Stimulated activated CD8-positive, alpha-beta memory T cell treated with anti-CD3 and anti-CD28 coated beads, Interleukin-4, amount 100 ng/mL, for 4 hours (primary cell): ENCODE measurements around the gene ANTXR2.
"Not testable (repeated sequence)": the region's sequence is repeated elsewhere in the genome, so short reads cannot be mapped to it uniquely, and the experiment has no call there.

Source experiments
- DNase-seq, 2 donors: peaks; one replicate each; pipeline ENCODE4 v3.0.0-alpha.2; 2020; ENCODE audit warnings: low read depth in 2 of 2, low spot score in 1 of 2

The ANTXR2 gene

DNA sequence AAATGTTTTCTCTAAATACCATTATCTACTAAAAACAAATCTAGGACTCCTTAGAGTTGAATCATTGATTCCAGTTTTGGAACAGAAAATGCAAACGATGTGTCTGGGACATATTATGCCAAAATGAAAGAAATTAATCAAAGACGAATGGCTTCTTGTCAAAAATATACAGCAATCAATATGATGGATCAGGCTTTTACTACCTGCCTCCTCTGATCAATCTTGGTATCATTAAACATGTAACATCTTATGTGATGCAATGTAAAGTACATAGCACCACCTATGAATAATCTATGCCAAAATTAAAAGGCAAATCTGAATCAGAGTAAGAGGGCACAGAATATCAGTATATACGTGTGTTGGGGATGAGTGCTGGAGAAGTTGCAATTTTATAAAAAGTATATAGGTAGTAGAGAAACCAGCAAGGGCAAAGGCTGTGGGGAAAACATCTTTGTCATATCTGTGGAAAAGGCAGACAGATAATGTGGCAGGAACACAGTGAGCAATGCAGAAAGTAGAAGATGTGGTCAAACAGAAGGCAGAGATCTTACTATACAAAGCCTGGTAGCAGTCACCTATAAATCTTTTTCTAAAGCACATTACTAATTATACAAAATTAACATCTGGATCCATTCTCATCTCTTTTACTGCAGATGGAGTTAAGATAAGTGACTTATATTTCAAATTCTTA is 152.7 kb downstream of the ANTXR2 start:
- no peak for DNase-seq

DNA sequence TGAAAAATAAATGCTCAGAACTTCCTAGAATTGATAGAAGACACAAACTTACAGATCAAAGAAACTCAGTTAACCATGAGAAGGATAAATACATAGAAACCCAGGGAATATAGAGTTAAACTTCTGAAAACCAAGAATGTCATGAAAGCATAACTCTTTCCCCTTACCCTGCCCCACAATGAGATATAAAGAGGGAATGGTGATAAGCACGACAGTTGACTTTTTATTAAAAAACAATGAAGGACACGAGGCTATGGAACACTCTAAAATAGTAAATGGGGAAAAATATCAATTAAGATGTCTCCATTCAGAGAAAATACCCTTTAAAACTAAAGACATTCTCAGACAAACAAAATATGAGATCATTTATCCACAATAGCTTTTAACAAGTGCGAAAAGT is 154.7 kb downstream of the ANTXR2 start:
- no peak for DNase-seq

DNA sequence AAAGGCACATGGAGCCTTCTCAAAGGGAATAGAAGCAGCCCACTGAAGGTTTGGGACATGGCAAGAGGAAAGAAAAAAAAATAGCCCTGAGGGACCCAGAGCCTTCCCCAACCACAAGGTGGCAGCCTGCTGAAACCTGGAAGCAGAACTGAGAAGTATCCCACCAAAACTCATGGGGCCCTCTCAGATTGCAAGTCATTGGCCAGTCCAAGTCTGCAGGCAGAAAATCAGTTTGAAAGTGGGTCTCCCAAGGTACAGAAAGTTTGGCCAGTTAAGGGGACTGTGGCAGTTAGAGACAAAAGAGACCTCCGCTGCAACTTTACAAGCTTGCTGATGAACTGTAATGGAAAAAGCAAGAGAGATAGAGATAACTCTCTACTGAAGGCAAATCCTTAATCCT is 155.8 kb downstream of the ANTXR2 start:
- no peak for DNase-seq

DNA sequence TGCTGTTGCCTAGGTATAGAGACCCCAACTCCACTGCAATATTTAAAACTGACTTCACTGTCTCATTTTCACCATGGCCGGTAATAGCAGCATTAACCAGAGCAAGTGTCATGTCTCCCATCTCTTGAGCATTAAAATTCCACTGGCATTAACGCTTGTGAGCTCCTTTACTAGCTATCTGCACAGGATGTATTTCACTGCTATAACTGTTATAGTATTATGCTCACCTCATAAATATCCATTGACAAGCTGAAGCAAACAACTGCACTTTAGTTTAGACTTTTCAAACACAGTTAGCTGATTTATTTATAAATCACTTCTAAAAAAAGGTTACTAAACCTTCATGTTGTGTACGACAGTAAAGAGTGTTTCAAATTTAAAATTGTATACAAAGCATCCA is 157.8 kb downstream of the ANTXR2 start:
- DNase-seq, result no peak

DNA sequence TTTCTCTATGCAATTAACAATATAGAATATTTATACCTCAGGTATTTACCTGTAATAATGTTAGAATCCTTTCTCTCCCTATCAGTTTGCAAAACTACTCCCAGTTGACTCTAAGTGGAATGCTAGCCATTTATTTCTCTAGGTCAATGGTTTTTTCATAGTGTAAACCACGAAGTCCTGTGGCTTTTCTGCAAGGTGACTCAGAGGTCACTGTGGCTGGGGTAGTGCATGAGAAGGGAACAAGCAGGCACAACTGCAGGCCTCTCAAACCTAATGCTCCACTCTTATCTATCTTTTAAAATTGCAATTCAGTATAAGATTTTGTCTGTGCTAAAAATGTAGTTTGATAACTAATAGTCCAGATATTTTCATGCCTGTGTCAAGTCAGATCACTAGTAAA is 159.4 kb downstream of the ANTXR2 start:
- no peak for DNase-seq

DNA sequence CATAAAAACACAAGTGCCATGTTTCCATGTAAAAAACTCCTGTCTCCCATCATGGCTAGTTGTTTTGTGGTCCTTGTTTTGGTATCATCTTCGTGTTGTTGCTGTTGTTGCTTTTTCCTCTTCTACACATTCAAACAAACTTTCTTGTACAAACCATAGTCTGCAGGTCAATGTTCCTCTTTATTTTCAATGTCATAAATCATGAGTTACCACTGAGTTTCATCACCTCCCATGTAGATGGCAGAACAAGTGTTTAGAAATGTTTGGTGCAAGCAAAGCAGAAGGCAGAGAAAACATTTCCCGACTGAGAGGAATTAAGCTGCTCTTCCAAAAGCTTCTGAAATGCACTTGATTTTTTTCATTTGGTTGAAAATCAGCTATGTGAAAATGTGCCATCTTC is 166.0 kb downstream of the ANTXR2 start:
- no peak for DNase-seq

DNA sequence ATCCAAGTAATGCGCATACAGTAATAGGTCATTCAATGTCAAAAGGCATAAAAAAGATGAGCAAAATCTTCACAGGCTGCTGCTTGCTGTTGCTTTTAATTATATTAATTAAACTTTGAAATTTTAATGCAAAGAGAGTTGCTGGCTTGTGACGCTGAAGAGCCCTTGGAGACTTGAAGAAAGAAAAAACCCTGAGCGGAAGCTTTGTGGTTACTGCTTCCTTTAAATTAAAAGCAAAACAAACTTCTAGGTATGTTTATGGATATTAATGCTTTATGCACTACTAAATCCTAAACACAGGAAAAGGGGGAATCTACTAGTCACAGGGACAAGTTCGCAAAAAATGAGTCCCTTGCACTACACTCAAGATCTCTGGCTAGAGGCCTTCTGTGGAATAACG is 166.7 kb downstream of the ANTXR2 start:
- DNase-seq, result no peak

DNA sequence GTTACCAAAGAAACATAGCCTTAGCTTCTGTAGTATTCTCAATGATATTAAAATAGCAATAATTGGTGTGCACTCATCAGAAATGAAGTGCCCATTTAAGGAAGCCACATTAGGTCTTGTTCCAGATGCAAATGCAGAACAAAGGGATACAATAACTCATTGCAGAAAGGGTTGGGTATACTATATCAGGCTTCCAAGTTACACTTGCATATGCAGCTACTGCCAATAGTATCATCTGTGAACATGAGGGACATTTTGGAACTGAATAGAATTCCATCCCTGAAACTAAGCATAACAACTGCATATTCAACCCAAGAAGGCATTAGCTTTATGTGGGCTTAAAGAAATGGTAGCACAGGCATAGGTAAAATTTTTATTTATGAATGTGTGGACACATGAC is 167.8 kb downstream of the ANTXR2 start:
- DNase-seq, result no peak

DNA sequence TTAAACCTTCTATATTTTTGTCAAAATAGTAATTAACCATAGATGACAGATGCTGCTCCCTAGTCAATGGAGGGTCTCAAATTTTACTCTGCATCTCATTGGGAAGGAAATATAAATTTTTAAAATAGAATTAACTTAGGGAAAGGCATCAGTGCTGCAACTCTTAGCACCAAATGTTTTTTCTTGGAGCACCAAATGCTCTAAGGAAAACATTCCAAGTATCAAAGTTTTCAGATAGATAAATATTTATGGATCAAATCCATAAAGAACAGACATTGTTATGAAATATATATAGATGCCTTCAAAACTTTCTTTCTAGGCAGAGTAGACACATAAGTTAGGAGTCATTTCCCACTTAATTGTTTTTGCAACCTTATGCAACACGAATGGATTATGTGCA is 168.7 kb downstream of the ANTXR2 start:
- no peak for DNase-seq

DNA sequence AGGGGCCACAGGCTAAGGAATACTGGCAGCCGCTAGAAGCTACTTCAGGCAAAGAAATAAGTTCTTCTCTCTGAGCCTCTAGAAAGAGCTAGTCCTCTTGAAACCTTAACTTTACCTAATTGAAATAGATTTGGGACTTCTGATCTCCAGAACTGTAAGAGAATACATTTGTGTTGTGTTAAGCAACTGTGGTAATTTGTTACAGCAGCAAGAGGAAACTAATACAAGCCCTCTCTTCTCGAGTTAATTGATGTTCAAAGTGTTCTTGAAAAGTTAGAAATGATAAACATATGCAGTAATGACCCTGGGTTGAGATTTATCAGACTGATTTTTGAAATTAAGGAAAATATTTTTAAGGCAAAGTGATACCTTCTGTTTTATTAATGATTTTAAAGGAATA is 172.8 kb downstream of the ANTXR2 start:
- no peak for DNase-seq

DNA sequence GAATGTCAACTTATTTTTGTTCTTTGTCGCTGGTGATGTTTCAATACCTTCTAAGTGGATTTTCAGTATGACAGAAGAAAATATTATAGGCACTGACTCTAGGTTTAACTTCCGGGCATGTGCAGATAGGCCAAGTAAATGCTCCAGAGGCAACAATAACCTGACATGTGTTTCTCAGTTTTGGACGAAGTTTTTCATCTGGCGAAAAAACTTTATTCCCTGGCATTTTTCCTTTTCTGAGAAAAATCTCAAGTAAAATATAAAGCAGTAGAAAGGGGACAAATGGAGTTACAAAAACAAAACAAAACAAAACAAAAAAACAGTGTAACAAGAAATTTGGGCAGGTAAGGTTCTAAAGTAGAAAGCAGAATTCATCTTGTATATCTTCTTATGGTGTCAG is 173.5 kb downstream of the ANTXR2 start:
- DNase-seq, result no peak

DNA sequence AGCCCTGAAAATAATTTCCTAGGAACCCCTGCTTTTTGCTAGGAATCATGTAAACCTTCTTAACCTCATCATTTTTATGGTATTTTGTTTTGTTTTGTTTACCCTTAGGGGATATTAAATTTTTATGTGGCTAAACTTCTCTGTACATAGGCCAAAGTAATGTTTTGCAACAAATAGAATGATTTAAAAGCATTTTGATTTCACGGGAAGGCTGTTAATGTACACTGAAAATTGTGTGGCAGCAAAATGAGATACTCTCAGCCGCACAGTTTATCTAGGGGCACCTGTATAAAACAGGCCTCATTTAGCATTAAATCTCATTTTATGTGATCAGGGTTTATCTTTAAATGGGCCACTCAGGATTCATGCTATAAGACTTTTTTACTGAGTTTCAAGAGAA is 175.0 kb downstream of the ANTXR2 start:
- DNase-seq, result no peak

DNA sequence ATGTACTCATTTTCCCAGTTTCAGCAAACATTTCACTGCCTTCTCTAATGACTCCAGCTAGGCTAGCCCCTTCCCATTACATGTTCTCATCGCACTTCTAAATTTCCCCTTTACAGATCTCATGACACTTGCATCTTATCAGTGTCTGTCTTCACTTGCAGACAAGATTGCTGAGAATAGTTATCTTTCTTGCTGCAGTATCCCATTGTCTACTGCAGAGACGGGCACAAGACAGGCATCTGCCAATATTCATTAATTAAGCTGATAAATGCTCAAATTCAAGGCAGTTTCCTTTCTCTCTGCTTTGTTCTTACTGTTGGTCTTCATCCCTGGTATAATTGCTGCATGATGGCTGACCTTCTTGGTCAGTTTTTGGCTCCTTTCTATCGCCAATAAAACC is 175.9 kb downstream of the ANTXR2 start:
- DNase-seq, result no peak

DNA sequence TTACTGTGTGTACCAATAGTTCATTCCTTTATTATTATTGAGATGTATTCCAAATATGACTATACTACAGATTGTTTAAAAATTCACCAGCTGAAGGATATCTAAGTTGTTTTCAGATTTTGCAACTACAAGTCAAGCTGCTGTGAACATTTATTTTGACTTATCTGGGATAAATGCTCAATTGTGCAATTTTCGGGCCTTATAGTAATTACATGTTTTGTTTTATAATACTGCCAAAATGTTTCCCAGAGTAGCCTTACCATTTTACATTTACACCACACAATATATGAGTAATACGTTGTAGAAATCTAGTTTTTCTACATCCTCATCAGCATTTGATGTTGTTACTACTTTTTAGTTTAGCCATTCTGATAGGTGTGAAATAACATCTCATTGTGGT is 179.6 kb downstream of the ANTXR2 start:
- DNase-seq, result no peak

DNA sequence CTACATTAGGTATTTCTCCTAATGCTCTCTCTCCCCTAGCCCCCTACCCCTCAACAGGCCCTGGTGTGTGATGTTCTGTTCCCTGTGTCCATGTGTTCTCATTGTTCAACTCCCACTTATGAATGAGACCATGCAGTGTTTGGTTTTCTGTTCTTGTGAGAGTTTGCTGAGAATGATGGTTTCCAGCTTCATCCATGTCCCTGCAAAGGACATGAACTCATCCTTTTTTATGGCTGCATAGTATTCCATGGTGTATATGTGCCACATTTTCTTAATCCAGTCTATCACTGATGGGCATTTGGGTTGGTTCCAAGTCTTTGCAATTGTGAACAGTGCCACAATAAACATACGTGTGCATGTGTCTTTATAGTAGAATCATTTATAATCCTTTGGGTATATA is 184.0 kb downstream of the ANTXR2 start:
- not testable (repeated sequence) for DNase-seq

DNA sequence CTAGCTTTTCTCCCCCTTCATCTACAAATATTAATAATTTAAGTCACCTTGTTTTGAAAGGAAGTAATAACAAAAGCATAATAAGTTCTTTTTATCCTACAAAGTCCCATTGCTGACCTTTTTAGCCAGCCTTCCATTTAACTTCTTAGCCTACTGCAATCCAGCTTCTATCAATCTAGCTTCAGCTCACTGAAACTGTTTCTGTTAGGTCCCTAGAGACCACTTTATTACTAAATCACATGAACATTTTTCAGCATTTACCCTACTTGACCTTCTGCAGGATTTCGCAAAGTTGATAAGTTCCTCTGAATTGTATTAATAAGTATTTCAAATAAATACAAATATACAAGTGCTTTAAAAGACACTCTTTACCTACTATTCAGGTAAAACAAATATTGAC is 186.5 kb downstream of the ANTXR2 start:
- no peak for DNase-seq

DNA sequence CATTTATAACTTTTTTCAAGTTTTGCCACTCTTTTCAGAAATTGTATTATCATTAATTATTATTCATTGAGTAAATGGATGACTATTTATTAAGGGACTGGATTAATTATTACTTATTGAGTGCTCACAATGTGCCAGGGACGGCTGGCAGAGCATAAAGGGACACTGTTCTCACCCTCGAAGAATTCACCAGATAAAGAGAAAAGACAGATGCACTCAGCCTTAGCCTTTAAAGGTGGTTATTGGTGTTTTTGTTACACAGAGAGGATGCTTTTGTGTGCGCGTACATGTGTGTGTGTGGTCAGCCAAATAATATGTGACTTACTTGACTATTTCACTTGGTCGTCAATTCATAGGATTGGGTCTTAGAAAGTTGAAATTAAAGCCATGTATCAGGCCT is 187.0 kb downstream of the ANTXR2 start:
- DNase-seq, result no peak

DNA sequence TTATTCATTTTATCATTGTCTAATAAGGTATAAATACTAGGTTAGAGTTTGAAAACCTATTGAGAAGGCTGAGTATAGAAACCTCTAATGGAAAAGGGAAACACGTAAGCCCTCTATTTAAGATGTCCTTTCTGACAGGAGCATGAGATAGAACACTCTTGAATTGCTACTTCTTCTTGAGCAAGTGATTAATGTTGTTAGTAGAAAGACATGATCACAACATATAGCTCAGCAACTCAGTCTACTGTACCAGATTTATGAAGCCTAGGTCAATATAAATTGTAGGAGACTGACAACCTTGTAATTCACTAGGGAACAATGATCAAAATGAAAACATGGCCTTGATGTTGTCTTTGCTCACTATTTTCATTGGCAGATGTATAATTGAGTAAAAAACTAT is 189.7 kb downstream of the ANTXR2 start:
- no peak for DNase-seq

DNA sequence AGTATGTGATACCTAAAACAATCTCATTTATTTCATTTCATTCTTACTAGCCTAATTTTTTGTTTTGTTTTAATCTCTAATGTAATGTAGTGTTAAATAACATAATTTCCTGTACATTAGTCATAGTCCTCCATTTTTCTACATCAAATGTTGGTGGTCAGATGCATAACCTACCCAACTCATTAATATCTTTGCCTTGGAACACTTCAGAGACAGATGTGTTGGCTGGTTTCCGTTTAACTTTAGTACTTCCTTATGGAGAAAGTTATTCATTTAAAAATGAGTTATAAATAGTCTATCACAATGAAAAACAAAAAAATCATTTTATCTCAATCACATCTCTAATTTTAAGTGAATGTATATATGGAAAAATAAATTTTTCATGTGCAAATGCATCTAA is 190.2 kb downstream of the ANTXR2 start:
- DNase-seq, result no peak

DNA sequence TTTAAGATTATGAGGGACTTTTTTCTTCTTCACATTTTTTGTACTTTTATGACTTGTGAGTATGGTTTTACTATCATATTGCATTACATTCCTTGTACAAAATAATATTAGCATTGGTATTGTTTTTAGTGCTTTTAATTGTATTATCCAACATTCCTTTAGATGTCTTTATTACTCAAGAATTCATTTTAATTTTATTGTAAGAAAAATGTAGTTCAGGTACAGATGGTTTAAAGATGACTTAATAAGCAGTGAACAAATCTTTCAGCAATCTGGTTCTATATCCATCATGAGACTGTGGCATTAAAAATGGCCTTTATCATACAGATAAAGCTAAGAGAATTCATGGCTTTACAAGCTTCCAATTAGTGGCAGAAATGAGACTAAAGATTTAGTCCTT is 191.6 kb downstream of the ANTXR2 start:
- no peak for DNase-seq

DNA sequence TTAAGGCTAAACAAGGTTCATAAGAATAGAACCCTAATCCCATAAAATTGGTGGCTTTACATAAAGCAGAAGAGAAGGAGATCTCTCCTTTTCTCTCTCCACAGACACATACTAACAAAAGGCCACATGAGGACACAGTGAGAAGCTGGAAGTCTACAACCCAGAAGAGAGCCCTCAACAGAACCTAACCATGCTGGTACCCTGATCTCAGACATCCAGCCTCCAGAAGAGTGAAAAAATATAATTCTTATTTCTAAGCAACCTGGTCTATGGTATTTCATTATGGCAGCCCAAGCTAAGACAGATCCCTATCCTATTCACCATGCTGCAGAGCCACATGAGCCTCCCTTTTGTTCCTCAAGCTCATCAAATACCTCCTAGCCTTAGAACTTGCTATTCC is 195.5 kb downstream of the ANTXR2 start:
- DNase-seq, result no peak

DNA sequence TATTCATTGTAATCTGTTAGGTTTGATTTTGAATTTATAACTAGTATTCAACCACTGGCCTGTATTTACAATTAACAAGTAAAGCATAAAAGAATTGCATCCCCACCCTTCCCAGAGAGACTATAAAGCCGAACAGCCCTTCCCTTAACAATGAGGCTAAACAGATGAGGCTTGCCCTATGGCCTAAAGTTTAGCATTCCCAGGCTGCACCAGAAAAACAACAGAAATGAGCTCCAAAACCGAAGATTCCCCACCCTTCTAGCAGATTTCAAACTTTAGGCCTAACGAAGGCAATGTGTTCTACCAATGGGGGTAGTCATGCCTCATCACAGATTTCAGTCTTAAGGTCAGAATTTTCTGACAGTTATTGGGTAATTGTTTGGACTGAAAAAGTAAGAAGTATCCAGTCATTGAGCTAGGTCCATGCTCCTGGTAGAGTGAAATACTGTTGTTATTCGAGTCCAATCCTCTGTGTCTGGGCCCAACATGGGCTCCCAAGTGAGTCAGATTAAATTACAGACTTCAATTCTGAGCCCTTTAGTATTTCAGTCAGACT is 197.6 kb downstream of the ANTXR2 start:
- no peak for DNase-seq

DNA sequence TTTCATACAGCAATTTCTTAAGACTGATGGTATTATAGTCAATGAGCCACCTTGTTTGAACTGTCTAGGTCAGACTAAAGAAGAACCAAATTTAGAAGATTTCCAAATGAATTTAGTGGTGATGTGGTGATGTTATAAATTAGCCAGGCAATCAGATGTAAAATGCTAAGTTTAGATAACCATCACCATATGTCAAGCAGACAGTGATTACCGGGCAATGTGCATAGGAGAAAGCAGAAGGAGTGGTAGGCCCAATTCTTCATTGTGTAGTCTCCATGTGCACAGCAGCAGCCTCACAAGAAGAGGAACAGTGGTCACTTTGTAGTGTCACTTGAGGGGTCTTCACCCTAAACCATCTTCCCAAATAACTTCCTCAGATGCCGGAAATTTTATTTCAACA is 198.8 kb downstream of the ANTXR2 start:
- no peak for DNase-seq
